Amygdala (tissue), 56 donors: Measurements from ENCODE around the gene NEK3.
"Not testable (repeated sequence)": the region's sequence is repeated elsewhere in the genome, so short reads cannot be mapped to it uniquely, and the experiment has no call there.

Source experiments
- DNase-seq, 56 donors: peaks; one replicate each; lab custom pipeline; 2025; lab: John Stamatoyannopoulos, UW

Gene NEK3, protein sequence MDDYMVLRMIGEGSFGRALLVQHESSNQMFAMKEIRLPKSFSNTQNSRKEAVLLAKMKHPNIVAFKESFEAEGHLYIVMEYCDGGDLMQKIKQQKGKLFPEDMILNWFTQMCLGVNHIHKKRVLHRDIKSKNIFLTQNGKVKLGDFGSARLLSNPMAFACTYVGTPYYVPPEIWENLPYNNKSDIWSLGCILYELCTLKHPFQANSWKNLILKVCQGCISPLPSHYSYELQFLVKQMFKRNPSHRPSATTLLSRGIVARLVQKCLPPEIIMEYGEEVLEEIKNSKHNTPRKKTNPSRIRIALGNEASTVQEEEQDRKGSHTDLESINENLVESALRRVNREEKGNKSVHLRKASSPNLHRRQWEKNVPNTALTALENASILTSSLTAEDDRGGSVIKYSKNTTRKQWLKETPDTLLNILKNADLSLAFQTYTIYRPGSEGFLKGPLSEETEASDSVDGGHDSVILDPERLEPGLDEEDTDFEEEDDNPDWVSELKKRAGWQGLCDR

DNA sequence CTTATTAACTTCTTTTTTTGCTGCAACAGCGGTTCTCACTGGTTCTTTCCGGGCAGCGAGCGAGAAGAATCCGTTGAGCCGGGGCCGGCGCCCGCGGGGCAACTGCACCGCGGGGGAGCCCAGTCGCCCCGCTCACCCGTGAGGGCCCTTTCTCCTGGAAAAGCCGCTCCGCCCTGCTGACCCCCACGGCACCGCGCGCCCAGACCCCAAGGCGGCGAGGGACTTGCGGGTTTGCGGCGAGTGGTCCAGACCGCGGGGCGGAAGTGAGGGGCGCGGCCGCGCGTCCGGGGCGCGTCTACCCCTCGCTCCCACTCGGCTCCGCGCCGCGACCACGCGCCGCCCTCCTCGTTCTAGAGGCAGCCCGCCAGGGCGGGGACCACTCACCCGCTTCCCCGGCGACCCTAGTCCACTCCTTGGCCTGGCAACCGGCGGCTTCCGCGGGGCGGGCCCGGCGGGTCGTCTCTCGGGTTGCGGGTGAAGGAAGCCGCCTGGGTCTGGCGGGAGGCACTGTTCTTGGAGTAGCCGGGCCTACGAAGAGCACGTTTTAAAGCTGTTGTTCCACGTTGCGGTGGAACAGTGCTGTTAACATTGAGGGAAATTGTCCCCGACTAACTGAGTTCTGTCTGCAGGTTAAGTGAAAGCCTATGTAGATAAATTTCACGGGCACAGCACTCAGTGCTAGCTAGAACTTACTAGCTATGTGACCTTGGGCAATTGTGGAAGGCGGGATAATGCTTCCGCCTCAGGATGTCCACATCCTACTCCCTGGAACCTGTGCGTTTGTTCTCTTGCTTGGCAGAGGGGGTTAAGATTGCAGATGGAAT is at the start of gene NEK3:
NEK3 (minus strand) TSS at position 439 of the 824 bp plus-strand sequence. CDS start 3,406 bp downstream, outside the sequence.
- DNase-seq: peak in 52 of 56 donors; percentile 5 to 77 (median 48)

DNA sequence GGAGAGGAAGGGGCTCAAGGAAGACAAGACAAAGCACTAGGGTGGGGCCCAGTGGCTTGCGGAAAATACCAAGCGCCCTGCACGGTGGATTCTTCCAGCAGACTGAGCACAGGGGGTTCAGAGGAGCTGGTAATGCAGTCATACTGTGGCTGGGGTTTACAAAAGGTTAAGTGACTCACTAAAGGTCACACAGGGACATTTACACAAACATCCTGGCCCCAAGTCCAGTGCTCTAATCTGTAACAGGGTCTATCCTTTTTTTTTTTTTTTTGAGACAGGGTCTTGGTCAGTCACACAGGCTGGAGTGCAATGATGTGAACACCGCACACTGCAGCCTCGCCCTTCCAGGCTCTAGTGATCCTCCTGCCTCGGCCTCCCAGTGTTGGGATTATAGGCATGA is 49.0 kb upstream of the NEK3 start:
- not testable (repeated sequence) for DNase-seq

DNA sequence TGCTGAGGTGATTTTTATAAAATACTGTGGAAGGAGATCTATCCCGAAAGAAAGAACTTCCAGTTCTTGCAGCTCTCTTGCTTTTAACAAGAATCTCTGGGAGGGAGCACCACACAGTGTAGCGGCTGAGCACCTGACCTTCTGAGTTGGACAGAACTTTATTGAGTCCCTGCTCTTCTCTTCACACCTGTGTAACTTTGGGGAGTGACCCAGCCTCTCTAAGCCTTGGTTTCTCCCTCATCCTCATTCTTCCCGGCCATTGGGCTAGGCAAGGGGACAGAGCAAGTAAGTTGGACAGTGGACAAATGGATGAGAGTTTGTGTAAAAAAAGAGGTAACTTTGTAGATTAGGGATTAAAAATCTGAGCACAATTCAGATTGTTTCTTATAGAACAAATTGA is 48.5 kb upstream of the NEK3 start:
- not testable (repeated sequence) for DNase-seq

DNA sequence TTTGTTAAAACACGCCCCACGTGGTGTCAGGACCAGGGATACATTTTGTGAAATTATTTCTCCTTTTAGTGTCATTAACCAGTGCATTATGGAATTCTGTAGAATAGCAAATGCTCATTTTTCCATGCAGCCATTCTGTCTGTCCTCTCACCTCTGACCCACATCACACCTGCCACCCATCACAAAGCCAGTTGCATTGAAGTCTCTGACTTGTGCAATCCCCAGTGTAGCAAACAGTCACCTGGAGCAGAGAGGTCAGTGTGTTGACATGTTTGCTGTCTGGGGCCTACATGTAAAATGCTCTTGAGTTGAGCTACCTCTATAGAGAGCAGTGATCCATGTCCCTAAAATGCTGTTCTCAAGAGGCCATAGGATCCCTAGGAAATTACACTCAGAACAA is 47.9 kb upstream of the NEK3 start:
- not testable (repeated sequence) for DNase-seq

DNA sequence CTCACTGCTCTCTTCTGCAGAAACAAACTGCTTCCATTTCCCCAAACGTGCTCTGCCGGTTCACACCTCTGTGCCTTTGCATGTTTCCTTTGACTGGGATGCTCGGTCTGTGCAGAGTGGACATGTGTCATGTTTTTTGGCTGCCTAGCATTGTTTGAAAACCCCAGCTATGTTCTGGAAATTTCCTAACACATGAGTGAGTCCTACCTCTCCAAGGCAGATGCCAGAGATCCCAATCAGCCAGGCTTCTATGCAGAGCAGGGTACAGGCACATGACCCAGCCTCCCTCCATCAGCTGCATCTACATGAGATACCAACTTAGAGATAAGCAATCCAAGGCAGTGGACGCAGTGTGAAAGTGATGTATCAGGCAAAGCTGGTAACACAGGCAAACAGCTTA is 45.1 kb upstream of the NEK3 start:
- not testable (repeated sequence) for DNase-seq

DNA sequence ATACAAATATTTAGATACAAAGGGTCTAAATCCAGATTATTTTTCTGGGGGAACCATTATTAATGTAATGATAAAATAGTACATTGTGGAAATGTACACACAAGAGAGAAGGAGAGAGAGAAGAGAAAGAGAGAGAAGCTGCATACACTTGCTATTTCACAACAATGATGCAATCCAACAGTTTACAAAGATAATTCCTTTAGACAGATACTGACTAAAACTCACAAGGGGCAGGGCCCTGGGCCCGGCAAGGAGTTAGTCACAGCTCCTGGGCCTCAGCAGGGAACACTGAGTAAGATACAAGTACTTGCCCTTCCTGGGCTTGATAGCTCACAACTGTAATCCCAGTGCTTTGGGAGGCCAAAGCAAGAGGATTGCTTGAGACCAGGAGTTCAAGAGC is 44.5 kb upstream of the NEK3 start:
- not testable (repeated sequence) for DNase-seq

DNA sequence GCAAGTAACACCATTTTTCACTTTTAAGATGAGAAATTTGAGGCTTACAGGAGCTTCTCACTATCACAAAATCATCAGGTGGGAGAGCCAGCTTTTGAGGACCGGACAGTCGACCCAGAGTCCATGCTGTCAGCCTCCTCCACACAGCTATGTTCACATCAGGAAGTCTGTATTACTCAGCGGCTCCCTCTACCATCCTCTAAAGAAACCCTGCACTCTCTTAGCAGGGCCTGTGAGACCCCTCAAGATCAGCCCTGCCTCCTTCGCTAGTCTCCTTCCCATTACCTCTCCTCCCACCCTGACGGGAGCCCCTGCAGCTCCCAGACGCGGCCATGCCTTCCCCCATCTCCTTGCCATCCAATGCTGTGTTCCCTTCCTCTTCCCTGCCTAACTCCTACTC is 43.1 kb upstream of the NEK3 start:
- DNase-seq: not testable (repeated sequence)

DNA sequence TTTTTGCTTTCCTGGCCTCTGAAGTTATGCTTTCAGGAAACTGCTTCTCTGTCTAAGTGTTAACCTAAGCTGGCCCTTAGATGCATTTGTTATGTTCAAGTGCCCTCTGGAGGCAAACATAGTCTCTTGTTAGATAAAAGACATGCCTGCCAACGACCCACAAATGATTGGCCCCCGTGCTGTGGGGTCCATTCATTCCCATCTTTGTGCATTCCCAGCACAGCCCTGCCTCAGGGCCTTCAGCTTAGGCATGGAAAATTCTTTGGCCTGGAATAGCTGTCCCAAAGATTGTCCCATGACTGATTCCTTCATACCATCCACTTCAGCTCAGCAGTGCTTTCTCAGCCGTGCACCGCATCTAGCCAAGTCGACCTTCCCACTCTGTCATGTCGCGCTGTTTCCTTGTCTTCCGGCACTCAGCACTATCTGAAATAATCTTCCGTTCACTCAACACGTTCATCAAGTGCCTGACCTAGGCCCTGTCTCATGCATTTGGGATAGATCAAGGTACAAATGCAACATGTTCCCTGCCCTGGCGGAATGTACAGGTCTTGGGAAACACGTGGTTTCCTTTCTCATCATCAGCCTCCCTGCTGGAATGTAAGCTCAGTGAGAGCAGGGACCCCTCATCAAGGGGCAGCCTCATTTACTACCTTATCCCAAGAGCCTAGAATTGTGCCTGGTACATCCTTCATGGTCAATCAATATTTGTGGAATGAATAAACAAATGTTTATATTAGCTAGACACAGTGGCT is 42.2 kb upstream of the NEK3 start:
- DNase-seq: peak in 39 of 56 donors; percentile 2 to 69 (median 18)

DNA sequence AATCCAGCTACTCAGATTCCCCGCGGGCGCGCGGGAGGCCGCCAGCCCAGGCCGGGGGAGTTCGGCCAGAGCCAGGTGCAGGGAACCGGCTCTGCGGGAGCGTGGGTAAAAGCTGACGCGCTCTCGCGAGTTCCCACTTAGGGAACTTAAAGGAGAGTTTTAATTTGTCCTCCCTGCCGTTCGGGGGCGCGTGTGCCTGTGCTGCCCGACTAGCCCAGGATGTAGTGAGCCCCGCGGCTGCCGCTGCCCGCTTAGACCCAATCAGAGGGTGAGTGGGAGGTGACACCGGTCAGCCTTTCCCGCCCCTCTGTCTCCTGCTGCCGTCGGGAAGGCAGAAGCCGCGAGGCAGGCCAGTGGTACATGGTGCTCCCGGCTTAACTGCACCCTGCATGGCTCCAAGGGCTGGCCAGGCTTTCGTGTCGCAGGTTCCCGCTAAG is 36.0 kb upstream of the NEK3 start:
- peak in 48 of 56 donors; percentile 7 to 72 (median 43) for DNase-seq

DNA sequence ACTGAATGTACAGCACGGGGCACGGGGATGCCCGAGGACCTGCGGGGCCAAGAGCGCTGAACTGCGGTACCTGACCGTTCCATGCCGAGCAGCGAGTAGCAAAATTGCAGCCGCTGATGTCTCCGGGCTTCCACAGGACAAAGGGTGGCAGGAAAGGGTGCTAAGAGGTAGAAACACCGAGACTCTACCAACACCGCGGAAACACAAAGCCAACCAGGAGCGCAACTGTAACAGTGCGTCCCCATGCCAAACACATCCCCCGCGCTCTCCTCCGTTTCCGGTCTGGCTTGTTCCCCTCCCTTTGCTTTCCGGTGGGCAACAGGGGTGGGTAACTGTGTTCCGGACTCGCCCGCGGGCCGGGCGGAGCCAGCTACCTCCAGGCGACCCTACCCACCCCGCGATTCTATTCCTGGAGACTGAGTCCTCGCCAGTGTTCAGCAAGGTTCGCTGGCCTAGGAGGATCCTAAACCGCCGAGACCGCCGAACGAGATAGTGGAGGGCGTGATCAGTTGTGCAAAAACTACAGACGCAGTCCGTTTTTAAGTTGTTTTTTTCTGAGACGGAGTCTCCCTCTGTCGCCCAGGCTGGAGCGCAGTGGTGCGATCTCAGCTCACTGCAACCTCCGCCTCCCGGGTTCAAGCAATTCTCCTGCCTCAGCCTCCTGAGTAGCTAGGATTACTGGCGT is 34.9 kb upstream of the NEK3 start:
- DNase-seq: peak; percentile 27 to 90 (median 81)

DNA sequence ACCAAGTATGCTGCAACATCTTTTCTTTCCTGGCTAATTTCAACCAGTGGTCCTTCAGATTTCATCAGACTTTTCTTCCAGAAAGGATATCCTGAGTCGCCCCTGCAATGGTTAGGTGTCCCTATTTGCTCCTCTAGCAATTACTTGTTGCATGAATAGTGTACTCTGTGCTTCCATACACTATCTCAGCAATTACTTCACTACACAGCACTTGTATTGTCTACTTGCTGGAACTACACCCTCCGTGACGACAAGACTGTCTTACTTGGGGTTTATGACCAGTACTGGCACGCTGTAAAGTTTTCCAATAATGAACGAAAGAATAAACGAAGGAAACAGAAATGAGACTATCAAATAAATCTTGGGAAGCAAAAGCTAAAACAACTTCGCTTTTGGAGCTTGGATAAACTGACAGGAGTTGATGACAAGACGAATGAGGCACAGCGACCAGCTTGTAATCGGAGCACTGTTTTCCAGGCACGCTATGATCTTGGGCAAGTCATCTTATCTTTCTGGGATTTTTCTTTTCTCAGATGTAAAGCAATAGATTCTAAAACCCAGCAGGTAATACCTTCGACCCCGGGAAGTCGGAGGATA is 34.3 kb upstream of the NEK3 start:
- DNase-seq: peak in 2 of 56 donors; percentile 31 to 36

DNA sequence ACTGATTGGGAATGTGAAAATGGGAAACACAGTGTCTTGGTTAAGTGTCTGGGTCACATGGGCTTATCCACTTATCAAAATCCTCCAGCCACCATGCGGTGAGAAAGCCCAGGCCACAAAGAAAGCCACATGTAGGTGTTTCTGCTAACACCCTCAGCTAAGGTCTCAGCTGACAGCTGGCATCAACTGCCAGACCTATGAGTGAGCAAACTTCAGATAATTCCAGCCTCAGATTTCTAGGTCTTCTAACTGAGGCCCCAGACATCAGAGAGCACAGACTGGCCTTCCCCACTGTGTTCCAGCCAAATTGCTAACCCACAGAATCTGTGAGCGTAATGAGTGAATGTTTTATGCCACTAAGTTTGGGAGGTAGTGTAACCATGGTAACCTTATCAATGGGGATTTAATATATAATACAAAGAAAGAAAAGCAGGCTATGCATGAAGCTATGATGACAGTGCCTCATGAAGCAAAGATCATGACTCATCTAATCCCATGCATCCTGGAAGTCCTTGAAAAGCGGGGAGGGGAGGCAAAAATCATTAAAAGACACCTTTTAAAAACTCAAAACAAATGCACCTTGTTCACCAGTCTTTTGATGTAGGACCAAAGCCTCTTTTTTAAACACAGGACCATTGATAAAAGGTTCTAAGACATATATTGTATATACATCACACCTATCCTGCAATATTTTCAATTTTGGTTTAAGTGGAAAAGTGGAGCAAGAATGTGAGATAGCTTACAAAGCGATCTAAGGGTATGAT is 28.2 kb upstream of the NEK3 start:
- not testable (repeated sequence) for DNase-seq

DNA sequence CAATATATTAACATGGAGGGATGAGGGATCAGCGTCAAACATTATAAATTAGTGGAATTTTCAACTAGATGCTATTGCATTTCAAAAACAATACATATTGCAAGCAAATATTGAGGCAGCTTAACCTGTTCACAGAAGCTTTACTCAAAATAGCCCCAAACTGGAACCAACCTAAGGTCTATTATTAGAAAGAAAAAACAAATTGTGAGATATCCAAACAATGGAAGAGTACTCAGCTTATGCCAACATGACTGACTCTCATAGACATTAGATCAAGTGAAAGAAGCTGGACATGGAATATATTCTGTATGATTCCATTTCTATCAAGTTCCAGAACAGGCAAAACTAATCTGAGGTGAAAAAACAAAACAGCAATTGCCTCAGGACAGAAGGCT is 27.6 kb upstream of the NEK3 start:
- no peak for DNase-seq

DNA sequence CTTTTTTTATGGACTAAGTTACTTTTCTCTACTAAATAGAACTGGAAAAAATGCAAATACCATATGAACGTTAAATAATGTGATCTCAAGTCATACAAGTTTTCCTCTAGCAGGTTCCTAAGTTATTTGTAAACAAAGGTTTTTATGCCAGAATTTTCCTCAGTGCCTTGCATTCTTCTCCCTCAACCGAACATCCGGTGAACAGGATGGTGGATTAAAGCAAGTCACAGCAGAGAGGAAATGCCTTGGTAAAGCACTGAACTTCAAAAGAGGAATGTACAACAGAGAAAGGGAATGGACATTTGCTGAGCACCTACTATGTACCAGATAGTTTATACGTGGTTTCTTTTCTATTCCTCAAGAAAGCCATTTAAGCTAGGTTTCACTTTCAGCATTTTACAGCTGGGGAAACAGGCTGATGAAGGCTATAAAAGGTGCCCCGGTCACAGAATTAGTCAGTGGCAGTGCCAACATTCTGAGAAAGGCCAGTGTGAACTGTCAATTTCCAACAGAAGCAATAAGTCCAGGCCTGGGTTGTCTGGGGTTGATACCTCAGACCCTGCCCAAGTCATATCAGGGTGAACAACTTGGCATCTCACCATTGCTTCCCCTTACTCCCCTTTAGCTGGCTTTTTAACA is 22.0 kb upstream of the NEK3 start:
- DNase-seq: not testable (repeated sequence)

DNA sequence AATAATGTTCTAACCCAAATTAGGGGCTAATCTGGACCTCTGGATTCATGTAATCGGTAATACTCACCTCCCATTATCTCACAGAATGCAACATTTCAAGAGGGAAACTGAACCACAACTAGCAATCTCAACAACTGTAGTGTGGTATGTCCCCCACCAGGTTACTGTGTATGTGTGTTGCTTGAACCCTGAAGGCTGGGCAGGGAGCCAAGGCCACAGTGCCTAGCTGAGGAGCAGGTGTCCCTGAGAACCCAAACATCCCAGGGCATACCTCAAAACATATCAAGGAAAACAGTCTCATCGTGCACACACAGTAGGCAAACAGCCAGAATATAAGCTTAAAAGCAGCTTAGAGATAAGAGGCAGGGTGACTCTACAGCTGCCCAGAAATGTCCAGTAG is 20.5 kb upstream of the NEK3 start:
- no peak for DNase-seq

DNA sequence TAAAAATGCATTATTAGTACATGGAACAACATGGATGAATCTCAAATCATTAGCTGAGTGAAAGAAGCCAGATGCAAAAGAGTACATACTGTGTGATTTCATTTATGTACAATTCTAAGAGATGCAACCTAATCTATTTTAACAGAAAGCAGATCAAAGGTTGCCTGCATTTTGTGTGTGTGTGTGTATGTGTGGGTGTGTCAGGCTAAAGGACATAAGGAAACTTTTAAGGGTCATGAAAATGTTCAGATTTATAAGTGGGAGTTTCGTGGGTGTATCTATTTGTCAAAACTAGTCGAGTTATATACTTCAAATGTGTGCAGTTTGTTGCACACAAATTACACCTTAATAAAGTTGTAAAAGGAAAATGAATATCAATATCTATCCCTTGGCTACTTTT is 17.9 kb upstream of the NEK3 start:
- DNase-seq: no peak

DNA sequence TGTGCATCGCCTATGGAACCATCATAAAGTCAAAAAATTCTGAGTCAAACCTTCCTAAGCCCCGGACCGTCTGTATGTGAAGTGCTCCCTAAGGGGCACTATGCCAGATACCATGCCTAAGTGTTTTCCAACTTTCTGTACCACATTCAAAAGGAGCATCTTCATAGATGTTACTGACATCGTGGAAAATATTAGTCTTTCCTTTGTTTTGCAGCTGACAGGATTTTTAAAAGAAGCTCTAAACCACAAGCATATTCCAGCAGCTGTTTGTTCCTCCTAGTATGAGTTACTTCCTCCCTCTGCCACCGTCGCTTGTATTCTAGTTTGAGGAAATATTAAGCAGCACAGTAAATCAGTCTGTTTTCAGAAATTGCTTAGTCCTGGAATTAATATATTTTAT is 14.6 kb upstream of the NEK3 start:
- DNase-seq: not testable (repeated sequence)

DNA sequence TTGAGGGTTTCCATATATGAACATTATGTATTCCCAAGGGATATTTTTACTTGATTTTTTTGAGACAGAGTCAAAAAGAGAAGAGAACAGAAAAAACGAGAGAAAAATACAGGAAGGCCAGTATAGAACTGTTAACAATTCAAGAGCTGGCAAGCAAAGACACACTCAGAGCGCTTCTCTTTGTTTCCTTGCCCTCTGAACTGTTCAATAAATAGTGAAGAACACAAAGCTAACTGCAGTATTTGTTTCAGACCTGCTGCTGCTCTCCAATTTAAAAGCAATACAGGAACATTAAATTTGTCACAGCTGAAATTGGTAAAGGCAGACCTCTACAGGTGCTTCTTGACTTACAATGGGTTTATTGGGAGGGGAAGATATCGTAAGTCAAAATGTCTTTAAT is 14.0 kb upstream of the NEK3 start:
- DNase-seq: no peak
